Common myeloid progenitor, CD34-positive (primary cell): Measurements from ENCODE around the gene CNN2.

Experiments
- CTCF ChIA-PET: fragments of 350-600 bp; sonication (Branson Sonifier 250); formaldehyde crosslinking; loops from one replicate; lab custom pipeline; 2021; ENCODE audit warnings: antibody characterized with exemption; lab: Charles Lee
- POLR2A ChIA-PET: fragments of 350-600 bp; sonication (Branson Sonifier 250); formaldehyde crosslinking; loops from one replicate; lab custom pipeline; 2021; ENCODE audit warnings: antibody characterized with exemption; lab: Charles Lee
- DNase-seq, 3 donors: peaks; one replicate each; pipeline versions ENCODE4 v3.0.0 to v3.0.0-alpha.2; 2013
- H3K27ac ChIP-seq, 2 experiments: 1 replicate in 1 of 2; 2 replicates in 1 of 2; pipeline ENCODE4 v1.7.0; 2013; ENCODE audit warnings: inconsistent platforms in 2 of 2, low read length in 2 of 2, mild to moderate bottlenecking in 2 of 2, low read depth in 1 of 2, moderate library complexity in 1 of 2; ENCODE audit not compliant: severe bottlenecking in 2 of 2, insufficient read depth in 1 of 2, poor library complexity in 1 of 2
- H3K27me3 ChIP-seq, 5 experiments: replicated peaks in 2 of 5; 1 replicate in 3 of 5; 2 replicates in 2 of 5; pipeline versions ENCODE4 v1.6.1 to v1.7.0; 2013; ENCODE audit warnings: low read length in 4 of 5, mild to moderate bottlenecking in 2 of 5, moderate library complexity in 2 of 5, inconsistent platforms in 1 of 5; ENCODE audit not compliant: insufficient read depth in 5 of 5, control insufficient read depth in 4 of 5
- H3K36me3 ChIP-seq, 4 experiments: 1 replicate in 2 of 4; 2 replicates in 2 of 4; pipeline versions ENCODE4 v1.6.1 to v1.7.0; 2013; ENCODE audit warnings: low read length in 3 of 4, control low read depth in 1 of 4, mild to moderate bottlenecking in 1 of 4; ENCODE audit not compliant: control insufficient read depth in 4 of 4, insufficient read depth in 4 of 4
- H3K4me1 ChIP-seq, 4 experiments: 1 replicate in 3 of 4; 2 replicates in 1 of 4; pipeline versions ENCODE4 v1.6.1 to v1.7.1; 2013; ENCODE audit warnings: low read length in 3 of 4, mild to moderate bottlenecking in 3 of 4, control low read depth in 1 of 4, inconsistent platforms in 1 of 4, moderate library complexity in 1 of 4; ENCODE audit not compliant: control insufficient read depth in 4 of 4, insufficient read depth in 4 of 4; ENCODE audit errors: control extremely low read depth in 1 of 4
- H3K4me3 ChIP-seq, 7 experiments: 1 replicate in 4 of 7; 2 replicates in 3 of 7; pipeline versions ENCODE4 v1.5.1 to v1.7.0; 2013; ENCODE audit warnings: mild to moderate bottlenecking in 7 of 7, low read length in 6 of 7, moderate library complexity in 6 of 7, inconsistent platforms in 2 of 7, low read depth in 2 of 7, control low read depth in 1 of 7; ENCODE audit not compliant: insufficient read depth in 4 of 7, control insufficient read depth in 1 of 7; ENCODE audit errors: extremely low read depth in 1 of 7
- H3K9me3 ChIP-seq, 5 experiments: 1 replicate in 4 of 5; 2 replicates in 1 of 5; pipeline versions ENCODE4 v1.6.1 to v1.7.1; 2013; ENCODE audit warnings: low read length in 4 of 5, mild to moderate bottlenecking in 2 of 5, inconsistent platforms in 1 of 5, low read depth in 1 of 5, moderate library complexity in 1 of 5; ENCODE audit not compliant: control insufficient read depth in 4 of 5, insufficient read depth in 2 of 5; ENCODE audit errors: control extremely low read depth in 1 of 5
- WGBS: methylation state at CpG from one replicate; pipeline ENCODE4 v1.1.5; 2013; ENCODE audit not compliant: insufficient coverage; 5-methylcytosine and 5-hydroxymethylcytosine counted together

The CNN2 gene

DNA sequence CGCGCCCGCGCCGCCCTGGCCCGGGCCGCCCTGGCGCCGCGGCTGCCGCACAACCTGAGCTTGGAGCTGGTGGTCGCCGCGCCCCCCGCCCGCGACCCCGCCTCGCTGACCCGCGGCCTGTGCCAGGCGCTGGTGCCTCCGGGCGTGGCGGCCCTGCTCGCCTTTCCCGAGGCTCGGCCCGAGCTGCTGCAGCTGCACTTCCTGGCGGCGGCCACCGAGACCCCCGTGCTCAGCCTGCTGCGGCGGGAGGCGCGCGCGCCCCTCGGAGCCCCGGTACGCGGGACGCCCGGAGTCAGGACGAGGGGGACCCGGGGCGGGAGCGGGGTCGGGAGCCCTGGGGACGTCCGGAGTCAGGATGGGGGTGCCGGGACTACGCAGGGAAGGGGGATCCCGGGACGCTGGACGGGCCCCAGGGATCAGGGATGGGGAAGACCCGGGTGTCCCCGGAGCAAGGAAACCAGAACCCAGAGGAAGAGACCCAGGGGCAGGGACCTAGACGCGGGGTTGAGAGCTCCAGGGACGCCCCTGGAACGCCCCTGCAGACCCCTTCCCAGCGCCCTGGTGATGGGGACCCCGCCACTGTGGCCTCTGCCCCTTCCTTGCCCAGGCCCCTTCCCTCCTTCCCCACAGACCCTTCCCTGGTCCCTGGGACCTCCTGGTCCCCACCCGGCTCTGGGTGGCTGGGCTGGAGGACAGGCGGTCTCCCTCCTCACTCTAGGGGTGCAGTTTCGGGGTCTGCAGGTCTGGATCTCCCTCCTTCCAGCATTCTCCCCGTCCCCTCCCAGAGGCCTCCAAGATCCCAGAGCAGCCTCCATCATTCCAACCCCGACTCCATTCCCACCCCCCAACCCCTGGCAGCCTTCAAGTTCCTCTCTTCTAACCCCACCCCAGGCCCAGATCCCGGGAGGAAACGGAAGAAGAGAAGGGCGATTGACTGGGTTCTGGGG is 25.5 kb upstream of the CNN2 start:
- DNase-seq: no peak
- Histone ChIP-seq H3K4me1 (peaks cover 0 to 24% (median 21%) of the 10 kb centered on the region in 4 experiments), H3K9me3 (no peaks in the 10 kb centered on the region), H3K36me3 (no peaks in the 10 kb centered on the region), H3K27ac (no peak overlapping the region), H3K27me3 (peaks cover 0 to 69% (median 20%) of the 10 kb centered on the region in 5 experiments), H3K4me3 (peak overlapping the region in 5 of 7 experiments; percentile 7 to 52 (median 42))
- POLR2A ChIA-PET: interaction anchor here (1.3 kb wide), 1 partner anchor 13 kb away, joined by 3 read pairs; no protein-coding TSS in a partner anchor
- 3% methylated on average over 52 of the region's 73 CpGs for WGBS
- CTCF ChIA-PET: interaction anchor here (0.7 to 1.9 kb wide), 6 partner anchors 19 to 101 kb away, joined by 3 to 7 read pairs (median 3); no protein-coding TSS in a partner anchor

DNA sequence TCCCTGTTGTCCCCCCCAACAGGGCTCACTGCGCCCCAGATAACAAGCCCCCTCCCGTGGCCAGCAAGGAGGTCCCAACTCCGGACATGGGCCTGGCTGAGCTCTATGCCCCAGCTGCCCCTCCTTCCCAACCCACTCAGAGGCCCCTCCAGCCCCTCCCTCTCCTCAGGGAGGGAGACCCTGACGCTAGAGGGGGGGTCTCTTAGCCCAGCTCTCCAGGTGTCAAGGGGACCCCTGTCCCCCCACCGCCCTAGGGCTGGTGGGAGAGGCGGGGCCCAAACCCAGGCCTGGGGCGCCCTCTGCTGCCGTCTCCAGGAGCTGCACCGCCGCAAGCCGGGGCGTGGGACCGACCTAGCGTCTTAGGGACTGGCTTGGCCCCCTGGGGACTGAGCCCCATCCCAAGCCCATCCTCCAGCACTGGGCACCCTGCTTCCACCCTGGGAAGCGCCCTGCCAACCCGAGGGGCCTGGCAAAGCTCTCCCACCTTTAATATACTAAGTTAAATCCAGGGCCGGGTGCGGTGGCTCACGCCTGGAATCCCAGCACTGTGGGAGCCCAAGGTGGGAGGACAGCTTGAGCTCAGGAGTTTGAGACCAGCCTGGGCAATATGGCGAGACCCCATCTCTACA is 24.8 kb upstream of the CNN2 start:
- H3K4me3 ChIP-seq: peak overlapping the region in 1 of 7 experiments; percentile 31
- peaks cover 0 to 61% (median 20%) of the 10 kb centered on the region in 5 experiments for H3K27me3 ChIP-seq
- WGBS: 4% methylated on average over 14 of the region's 20 CpGs
- H3K9me3 ChIP-seq: no peaks in the 10 kb centered on the region
- CTCF ChIA-PET: interaction anchor here (0.7 to 1.6 kb wide), 3 partner anchors 28 to 100 kb away, joined by 3 to 4 read pairs (median 3); no protein-coding TSS in a partner anchor
- POLR2A ChIA-PET: interaction anchor here (1.3 kb wide), 1 partner anchor 12 kb away, joined by 3 read pairs; no protein-coding TSS in a partner anchor
- H3K4me1 ChIP-seq: peaks cover 0 to 17% (median 13%) of the 10 kb centered on the region in 4 experiments
- no peak overlapping the region for H3K27ac ChIP-seq
- no peaks in the 10 kb centered on the region for H3K36me3 ChIP-seq
- peak in 2 of 3 donors; percentile 57 to 61 for DNase-seq

DNA sequence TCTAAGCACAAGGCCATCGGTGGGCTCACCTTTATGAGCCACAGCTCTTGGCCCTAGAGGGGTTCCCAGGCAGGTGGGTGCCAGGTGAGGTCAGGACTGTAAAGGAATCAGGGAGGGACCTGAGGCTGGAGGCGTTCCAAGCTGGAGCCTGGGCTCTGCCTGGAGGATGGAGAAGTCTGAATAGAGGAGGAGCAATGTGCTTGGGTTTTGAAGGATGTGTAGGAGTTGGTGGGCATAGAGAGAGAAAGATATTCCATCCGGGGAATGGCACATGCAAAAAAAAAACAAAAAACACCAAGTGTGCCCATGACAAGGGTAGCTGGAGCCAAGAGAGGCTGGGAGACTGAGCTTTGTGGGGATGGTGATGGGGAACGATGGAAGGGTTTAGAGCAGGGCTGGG is 23.8 kb upstream of the CNN2 start:
- Histone ChIP-seq H3K9me3 (no peaks in the 10 kb centered on the region), H3K36me3 (no peaks in the 10 kb centered on the region), H3K4me1 (peaks cover 0 to 15% (median 12%) of the 10 kb centered on the region in 4 experiments), H3K27ac (no peak overlapping the region), H3K4me3 (no peak overlapping the region), H3K27me3 (peaks cover 0 to 53% (median 16%) of the 10 kb centered on the region in 5 experiments)
- no peak for DNase-seq
- ChIA-PET CTCF (interaction anchor here (0.6 to 0.7 kb wide), 2 partner anchors 144 to 219 kb away, joined by 3 read pairs; no protein-coding TSS in a partner anchor), POLR2A (no interaction called here)
- 84% methylated on average over 4 of the region's 4 CpGs for WGBS

DNA sequence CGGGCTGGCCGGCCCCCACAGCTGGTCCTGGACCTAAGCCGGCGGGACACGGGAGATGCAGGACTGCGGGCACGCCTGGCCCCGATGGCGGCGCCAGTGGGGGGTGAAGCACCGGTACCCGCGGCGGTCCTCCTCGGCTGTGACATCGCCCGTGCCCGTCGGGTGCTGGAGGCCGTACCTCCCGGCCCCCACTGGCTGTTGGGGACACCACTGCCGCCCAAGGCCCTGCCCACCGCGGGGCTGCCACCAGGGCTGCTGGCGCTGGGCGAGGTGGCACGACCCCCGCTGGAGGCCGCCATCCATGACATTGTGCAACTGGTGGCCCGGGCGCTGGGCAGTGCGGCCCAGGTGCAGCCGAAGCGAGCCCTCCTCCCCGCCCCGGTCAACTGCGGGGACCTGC is 23.1 kb upstream of the CNN2 start:
- Histone ChIP-seq H3K27me3 (peaks cover 0 to 46% (median 13%) of the 10 kb centered on the region in 5 experiments), H3K36me3 (peaks cover 0 to under 1% (median under 1%) of the 10 kb centered on the region in 4 experiments), H3K4me1 (peaks cover 0 to 15% (median 12%) of the 10 kb centered on the region in 4 experiments), H3K27ac (no peak overlapping the region), H3K4me3 (no peak overlapping the region), H3K9me3 (no peaks in the 10 kb centered on the region)
- DNase-seq: no peak
- ChIA-PET CTCF (interaction anchor here (0.6 to 1.1 kb wide), 4 partner anchors 16 to 145 kb away, joined by 3 to 5 read pairs (median 3); no protein-coding TSS in a partner anchor), POLR2A (no interaction called here)
- 88% methylated on average over 31 of the region's 37 CpGs for WGBS

DNA sequence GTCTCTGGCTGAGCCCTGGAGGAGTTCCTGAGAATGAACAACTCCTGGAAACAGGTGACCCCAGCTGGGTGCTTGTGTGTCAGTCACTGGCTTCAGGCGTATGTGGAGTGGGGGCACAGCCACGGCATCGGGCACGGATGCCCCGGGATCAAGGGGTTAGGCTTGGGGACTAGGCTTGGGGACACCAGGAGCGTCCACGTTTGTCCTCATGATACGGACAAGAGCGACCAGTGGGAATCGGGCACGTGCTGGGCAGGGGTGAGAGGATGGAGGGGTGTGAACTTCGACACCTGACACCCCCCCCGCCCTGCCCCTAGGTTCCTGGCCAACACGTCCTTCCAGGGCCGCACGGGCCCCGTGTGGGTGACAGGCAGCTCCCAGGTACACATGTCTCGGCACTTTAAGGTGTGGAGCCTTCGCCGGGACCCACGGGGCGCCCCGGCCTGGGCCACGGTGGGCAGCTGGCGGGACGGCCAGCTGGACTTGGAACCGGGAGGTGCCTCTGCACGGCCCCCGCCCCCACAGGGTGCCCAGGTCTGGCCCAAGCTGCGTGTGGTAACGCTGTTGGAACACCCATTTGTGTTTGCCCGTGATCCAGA is 22.1 kb upstream of the CNN2 start:
- 79% methylated on average over 32 of the region's 32 CpGs for WGBS
- no peak for DNase-seq
- ChIA-PET POLR2A (no interaction called here), CTCF (interaction anchor here (0.7 to 1.7 kb wide), 4 partner anchors 11 to 109 kb away, joined by 3 to 6 read pairs (median 4); no protein-coding TSS in a partner anchor)
- H3K27ac ChIP-seq: no peak overlapping the region
- peaks cover 0 to 15% (median 12%) of the 10 kb centered on the region in 4 experiments for H3K4me1 ChIP-seq
- H3K9me3 ChIP-seq: no peaks in the 10 kb centered on the region
- H3K36me3 ChIP-seq: peaks cover 0 to 11% (median 4%) of the 10 kb centered on the region in 4 experiments
- H3K4me3 ChIP-seq: no peak overlapping the region
- H3K27me3 ChIP-seq: peaks cover 0 to 36% (median 7%) of the 10 kb centered on the region in 5 experiments

DNA sequence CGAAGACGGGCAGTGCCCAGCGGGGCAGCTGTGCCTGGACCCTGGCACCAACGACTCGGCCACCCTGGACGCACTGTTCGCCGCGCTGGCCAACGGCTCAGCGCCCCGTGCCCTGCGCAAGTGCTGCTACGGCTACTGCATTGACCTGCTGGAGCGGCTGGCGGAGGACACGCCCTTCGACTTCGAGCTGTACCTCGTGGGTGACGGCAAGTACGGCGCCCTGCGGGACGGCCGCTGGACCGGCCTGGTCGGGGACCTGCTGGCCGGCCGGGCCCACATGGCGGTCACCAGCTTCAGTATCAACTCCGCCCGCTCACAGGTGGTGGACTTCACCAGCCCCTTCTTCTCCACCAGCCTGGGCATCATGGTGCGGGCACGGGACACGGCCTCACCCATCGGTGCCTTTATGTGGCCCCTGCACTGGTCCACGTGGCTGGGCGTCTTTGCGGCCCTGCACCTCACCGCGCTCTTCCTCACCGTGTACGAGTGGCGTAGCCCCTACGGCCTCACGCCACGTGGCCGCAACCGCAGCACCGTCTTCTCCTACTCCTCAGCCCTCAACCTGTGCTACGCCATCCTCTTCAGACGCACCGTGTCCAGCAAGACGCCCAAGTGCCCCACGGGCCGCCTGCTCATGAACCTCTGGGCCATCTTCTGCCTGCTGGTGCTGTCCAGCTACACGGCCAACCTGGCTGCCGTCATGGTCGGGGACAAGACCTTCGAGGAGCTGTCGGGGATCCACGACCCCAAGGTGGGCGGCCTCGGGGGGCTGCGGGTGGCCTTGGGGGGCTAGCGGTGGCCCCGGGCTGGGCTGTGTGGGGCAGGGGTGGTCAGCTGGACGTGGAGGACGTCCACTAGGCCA is 21.4 kb upstream of the CNN2 start:
- CTCF ChIA-PET: interaction anchor here (0.9 to 1.7 kb wide), 5 partner anchors 10 to 179 kb away, joined by 3 to 7 read pairs (median 4); no protein-coding TSS in a partner anchor
- 97% methylated on average over 60 of the region's 70 CpGs for WGBS

More for the DNA sequence above, 21.4 kb upstream of the CNN2 start:
- Histone ChIP-seq H3K4me1 (peaks cover 0 to 15% (median 12%) of the 10 kb centered on the region in 4 experiments), H3K27ac (no peak overlapping the region), H3K27me3 (peaks cover 0 to 31% (median 4%) of the 10 kb centered on the region in 5 experiments), H3K9me3 (no peaks in the 10 kb centered on the region), H3K36me3 (peaks cover 0 to 16% (median 8%) of the 10 kb centered on the region in 4 experiments), H3K4me3 (no peak overlapping the region)
- POLR2A ChIA-PET: no interaction called here
- no peak for DNase-seq
